ENCODE measurements around the gene NMT2. TPM values are rescaled to one million over a fixed set of nuclear protein-coding genes. Genes with fewer than 3 reads are reported as not detected.

The NMT2 gene
- total RNA-seq: 15.0 and 17.4 TPM in 2 replicates
- long read RNA-seq, transcript NMT2-201 (13 exons, 2,457 nt): minor isoform, 7 of 53 reads
- long read RNA-seq, transcript NMT2-202 (12 exons, 2,907 nt): major isoform, 23 of 53 reads
- long read RNA-seq, partial matches to known transcripts: 5 of 53 reads
- long read RNA-seq, other reads (novel, unspliced or antisense): 18 of 53 reads

DNA sequence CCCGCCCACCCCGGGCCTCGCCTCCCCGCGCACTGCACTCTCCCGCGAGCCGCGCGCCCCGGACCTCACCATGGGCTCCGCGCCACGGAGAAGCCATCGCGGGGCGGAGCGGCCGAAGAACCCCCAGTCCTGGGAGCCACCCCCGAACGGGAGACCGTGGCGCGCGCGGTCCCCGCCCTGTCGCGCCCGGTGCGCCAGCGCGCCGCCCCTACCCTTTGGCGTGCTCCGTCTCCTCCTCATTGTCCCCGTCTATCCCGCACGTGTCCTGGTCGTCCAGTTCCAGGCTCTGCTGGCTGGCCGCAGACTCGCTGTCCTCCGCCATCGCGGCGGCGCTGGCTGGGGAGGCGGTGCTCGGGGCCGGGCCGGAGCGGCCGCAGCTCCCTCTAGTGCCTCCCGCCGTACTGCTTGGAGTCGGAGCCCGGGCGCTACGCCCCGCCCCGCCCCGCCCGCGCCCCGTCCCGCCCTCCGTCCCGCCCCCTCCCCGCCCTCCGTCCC lies at the start of gene NMT2:
Gene NMT2 (minus strand): TSS at position 403 of the 495 bp plus-strand sequence. CDS start 81 bp downstream, at position 322.
- TF ChIP-seq, protein P1, sequence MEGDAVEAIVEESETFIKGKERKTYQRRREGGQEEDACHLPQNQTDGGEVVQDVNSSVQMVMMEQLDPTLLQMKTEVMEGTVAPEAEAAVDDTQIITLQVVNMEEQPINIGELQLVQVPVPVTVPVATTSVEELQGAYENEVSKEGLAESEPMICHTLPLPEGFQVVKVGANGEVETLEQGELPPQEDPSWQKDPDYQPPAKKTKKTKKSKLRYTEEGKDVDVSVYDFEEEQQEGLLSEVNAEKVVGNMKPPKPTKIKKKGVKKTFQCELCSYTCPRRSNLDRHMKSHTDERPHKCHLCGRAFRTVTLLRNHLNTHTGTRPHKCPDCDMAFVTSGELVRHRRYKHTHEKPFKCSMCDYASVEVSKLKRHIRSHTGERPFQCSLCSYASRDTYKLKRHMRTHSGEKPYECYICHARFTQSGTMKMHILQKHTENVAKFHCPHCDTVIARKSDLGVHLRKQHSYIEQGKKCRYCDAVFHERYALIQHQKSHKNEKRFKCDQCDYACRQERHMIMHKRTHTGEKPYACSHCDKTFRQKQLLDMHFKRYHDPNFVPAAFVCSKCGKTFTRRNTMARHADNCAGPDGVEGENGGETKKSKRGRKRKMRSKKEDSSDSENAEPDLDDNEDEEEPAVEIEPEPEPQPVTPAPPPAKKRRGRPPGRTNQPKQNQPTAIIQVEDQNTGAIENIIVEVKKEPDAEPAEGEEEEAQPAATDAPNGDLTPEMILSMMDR (IDR thresholded peaks at IDR 0.05): peak; percentile 61
- no peak for DNase-seq (ENCODE audit: extremely low spot score, unreplicated experiment)
- Mint-ChIP-seq H3K4me1 (ENCODE audit: unreplicated experiment) (peaks cover 32% of the 10 kb centered on the region), H3K4me3 (ENCODE audit: unreplicated experiment) (peak within 1 kb of the TSS; percentile 93), H3K27ac (ENCODE audit: unreplicated experiment) (peak within 1 kb of the TSS; percentile 90), H3K9me3 (ENCODE audit: unreplicated experiment) (no peaks in the 10 kb centered on the region), H3K27me3 (ENCODE audit: unreplicated experiment) (no peaks in the 10 kb centered on the region), H3K36me3 (ENCODE audit: unreplicated experiment) (no peaks in the 10 kb centered on the region)

- Mint-ChIP-seq H3K27ac (ENCODE audit: unreplicated experiment) (peak overlapping the region; percentile 2), H3K4me1 (ENCODE audit: unreplicated experiment) (peaks cover 6% of the 10 kb centered on the region), H3K27me3 (ENCODE audit: unreplicated experiment) (no peaks in the 10 kb centered on the region), H3K4me3 (ENCODE audit: unreplicated experiment) (no peak overlapping the region), H3K9me3 (ENCODE audit: unreplicated experiment) (no peaks in the 10 kb centered on the region), H3K36me3 (ENCODE audit: unreplicated experiment) (peaks cover 18% of the 10 kb centered on the region)
- DNase-seq (ENCODE audit: extremely low spot score, unreplicated experiment): no peak
- TF ChIP-seq, protein P1 (IDR thresholded peaks at IDR 0.05): no peak
Observed at GRCh38 chr10:15216700-15217099, 48.2 kb upstream of the NMT2 start.

DNA sequence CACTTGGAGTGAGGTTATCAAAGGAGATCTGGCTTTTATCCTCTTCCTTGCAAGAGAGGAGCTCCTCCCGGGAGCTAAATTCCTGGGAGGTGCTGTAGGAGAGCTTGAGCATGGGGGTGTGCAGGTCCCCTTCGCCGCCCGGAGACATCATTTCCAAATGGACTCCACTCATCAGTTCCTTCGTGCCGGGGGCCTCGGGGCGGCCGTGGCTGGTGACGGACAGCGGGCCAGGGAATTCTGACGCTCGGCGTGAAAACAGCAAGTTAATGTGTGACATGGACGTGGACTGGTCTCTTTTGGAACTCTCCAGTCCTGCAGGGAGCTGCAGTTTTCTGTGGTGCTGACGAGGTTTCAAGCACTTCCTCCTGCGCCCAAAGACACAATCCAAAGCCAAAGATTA lies 45.7 kb upstream of the NMT2 start:
- DNase-seq (ENCODE audit: extremely low spot score, unreplicated experiment): no peak
- no peak overlapping the region for H3K4me3 Mint-ChIP-seq (ENCODE audit: unreplicated experiment)
- H3K4me1 Mint-ChIP-seq (ENCODE audit: unreplicated experiment): peaks cover 7% of the 10 kb centered on the region
- H3K36me3 Mint-ChIP-seq (ENCODE audit: unreplicated experiment): peaks cover 19% of the 10 kb centered on the region
- H3K27ac Mint-ChIP-seq (ENCODE audit: unreplicated experiment): no peak overlapping the region
- no peaks in the 10 kb centered on the region for H3K9me3 Mint-ChIP-seq (ENCODE audit: unreplicated experiment)
- TF ChIP-seq, protein P1 (IDR thresholded peaks at IDR 0.05): no peak
- no peaks in the 10 kb centered on the region for H3K27me3 Mint-ChIP-seq (ENCODE audit: unreplicated experiment)

GRCh38 chr10:15213461-15213861 lies 45.0 kb upstream of the NMT2 start:
- DNase-seq (ENCODE audit: extremely low spot score, unreplicated experiment): no peak
- Mint-ChIP-seq H3K27ac (ENCODE audit: unreplicated experiment) (no peak overlapping the region), H3K4me3 (ENCODE audit: unreplicated experiment) (no peak overlapping the region), H3K27me3 (ENCODE audit: unreplicated experiment) (no peaks in the 10 kb centered on the region), H3K9me3 (ENCODE audit: unreplicated experiment) (no peaks in the 10 kb centered on the region), H3K4me1 (ENCODE audit: unreplicated experiment) (peaks cover 7% of the 10 kb centered on the region), H3K36me3 (ENCODE audit: unreplicated experiment) (peaks cover 19% of the 10 kb centered on the region)
- TF ChIP-seq, protein P1 (IDR thresholded peaks at IDR 0.05): no peak

DNA sequence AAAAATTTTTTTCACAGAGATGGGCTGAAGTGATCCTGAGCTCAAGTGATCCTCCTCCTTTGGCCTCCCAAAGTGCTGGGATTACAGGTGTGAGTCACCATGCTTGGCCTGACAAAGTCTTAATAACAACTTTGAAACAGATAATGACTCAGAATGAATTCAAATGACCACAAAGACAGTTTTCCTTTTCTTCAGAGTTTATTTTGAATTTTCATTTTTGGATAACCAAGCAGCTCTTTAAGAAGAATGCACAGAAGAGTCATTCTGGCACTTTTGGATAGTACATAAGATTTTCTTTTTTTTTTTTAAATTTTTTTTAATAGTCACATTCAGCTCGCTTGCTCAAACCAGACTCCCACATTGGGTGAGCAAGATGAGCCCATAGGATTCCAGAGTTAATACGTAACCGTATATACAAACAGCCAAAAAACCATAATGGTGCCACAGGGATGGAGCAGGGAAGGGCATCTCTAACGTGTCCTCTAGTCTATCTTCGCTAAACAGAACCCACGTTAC lies 43.0 kb upstream of the NMT2 start:
- Mint-ChIP-seq H3K4me3 (ENCODE audit: unreplicated experiment) (no peak overlapping the region), H3K27ac (ENCODE audit: unreplicated experiment) (no peak overlapping the region), H3K9me3 (ENCODE audit: unreplicated experiment) (no peaks in the 10 kb centered on the region), H3K4me1 (ENCODE audit: unreplicated experiment) (peaks cover 4% of the 10 kb centered on the region), H3K36me3 (ENCODE audit: unreplicated experiment) (peaks cover 20% of the 10 kb centered on the region), H3K27me3 (ENCODE audit: unreplicated experiment) (no peaks in the 10 kb centered on the region)
- DNase-seq (ENCODE audit: extremely low spot score, unreplicated experiment): no peak
- TF ChIP-seq, protein P1 (IDR thresholded peaks at IDR 0.05): no peak

All from osteocyte (in vitro differentiated cells).